ENCODE measurements around the gene GTF2H2.
"Not testable (repeated sequence)": the region's sequence is repeated elsewhere in the genome, so short reads cannot be mapped to it uniquely, and the experiment has no call there.

GTF2H2 gene

DNA sequence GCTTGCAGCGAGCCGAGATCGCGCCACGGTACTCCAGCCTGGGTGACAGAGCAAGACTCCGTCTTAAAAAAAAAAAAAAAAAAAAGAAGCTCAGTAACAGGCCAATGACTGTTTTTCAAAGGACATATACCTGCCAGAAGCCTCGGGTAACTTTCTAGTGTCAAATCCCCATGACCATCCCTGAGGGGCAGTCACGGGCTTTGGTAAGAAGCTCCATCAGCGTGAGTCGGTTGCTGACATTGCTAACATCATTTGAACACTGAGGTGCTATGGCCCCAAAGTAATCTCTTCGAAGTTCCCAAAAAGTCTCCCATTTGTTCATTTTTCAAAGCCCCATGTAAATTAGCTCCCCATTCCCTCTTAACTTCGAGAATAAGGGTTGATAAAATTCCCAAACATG lies 53.9 kb downstream of the GTF2H2 start:
- Histone ChIP-seq H3K9ac (ENCODE audit: low read length in 5 of 5) (no peak overlapping the region), H3K9me3 (ENCODE audit: control insufficient read depth in 5 of 5, low read length in 5 of 5) (no peaks in the 10 kb centered on the region), H3K36me3 (ENCODE audit: control insufficient read depth in 5 of 5, insufficient read depth in 5 of 5, low read length in 5 of 5) (peaks cover 0 to 4% (median 0%) of the 10 kb centered on the region in 5 donors), H3K4me1 (ENCODE audit: control insufficient read depth in 5 of 5, insufficient read depth in 5 of 5, low read length in 5 of 5) (no peaks in the 10 kb centered on the region), H3K27me3 (ENCODE audit: control insufficient read depth in 5 of 5, insufficient read depth in 4 of 5, low read length in 5 of 5) (no peaks in the 10 kb centered on the region), H3K4me3 (ENCODE audit: low read depth in 1 of 5, low read length in 5 of 5) (no peak overlapping the region), H3K27ac (ENCODE audit: low read depth, low read length) (no peak overlapping the region)

DNA sequence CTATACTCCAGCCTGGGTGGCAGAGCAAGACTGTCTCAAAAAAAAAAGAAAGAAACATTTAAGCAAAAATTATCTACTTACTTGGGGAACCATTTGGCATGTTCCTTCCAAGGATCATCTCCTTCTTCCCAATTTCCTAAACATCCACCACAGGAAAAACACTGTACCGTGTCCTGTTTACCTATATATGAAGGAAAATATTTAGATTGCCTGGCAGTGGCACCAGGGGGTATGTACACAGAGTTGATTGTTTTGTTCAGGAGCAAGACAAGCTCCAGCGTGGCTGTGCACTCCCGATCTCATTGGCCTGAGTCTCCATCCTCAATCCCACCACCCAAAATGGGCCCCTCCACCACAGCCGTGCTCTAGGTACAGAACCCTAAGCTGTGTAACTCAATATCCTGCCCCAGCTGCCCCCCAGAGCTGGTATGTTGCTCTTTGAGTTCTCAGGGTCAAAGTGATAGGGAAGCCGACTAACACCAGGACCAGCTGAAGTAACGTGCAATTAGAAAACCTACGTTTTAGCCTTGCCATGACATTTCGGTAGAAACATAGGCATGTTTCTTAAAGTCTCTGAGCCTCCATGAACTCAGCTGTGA lies 56.2 kb downstream of the GTF2H2 start:
- H3K4me3 ChIP-seq (ENCODE audit: low read depth in 1 of 5, low read length in 5 of 5), result no peak overlapping the region
- H3K9ac ChIP-seq (ENCODE audit: low read length in 5 of 5), result no peak overlapping the region
- no peaks in the 10 kb centered on the region for H3K9me3 ChIP-seq (ENCODE audit: control insufficient read depth in 5 of 5, low read length in 5 of 5)
- H3K27me3 ChIP-seq (ENCODE audit: control insufficient read depth in 5 of 5, insufficient read depth in 4 of 5, low read length in 5 of 5), result no peaks in the 10 kb centered on the region
- peaks cover 0 to 4% (median 0%) of the 10 kb centered on the region in 5 donors for H3K36me3 ChIP-seq (ENCODE audit: control insufficient read depth in 5 of 5, insufficient read depth in 5 of 5, low read length in 5 of 5)
- H3K27ac ChIP-seq (ENCODE audit: low read depth, low read length), result no peak overlapping the region
- H3K4me1 ChIP-seq (ENCODE audit: control insufficient read depth in 5 of 5, insufficient read depth in 5 of 5, low read length in 5 of 5), result no peaks in the 10 kb centered on the region

DNA sequence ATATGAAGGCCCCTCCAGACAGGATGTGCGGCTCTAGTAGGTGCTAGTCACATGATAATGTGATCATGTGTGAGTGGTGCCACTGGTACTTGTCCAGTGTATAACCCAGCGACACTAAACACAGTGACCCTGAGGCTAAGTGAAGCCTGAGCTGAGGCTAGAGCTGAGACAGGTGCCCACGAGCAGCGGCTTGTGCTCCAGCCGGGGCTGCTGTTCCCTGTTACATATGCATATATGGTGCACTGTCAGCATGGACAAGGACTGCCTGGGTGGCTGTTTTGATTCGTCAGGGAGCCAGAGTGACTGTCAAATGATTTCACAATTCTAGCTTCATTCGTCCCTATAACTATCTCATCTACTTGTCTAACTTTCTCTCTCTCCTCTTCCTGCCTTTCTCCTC lies 60.5 kb downstream of the GTF2H2 start:
- H3K27ac ChIP-seq (ENCODE audit: low read depth, low read length); H3K4me1 ChIP-seq (ENCODE audit: control insufficient read depth in 5 of 5, insufficient read depth in 5 of 5, low read length in 5 of 5); H3K36me3 ChIP-seq (ENCODE audit: control insufficient read depth in 5 of 5, insufficient read depth in 5 of 5, low read length in 5 of 5); H3K4me3 ChIP-seq (ENCODE audit: low read depth in 1 of 5, low read length in 5 of 5); H3K9me3 ChIP-seq (ENCODE audit: control insufficient read depth in 5 of 5, low read length in 5 of 5); H3K27me3 ChIP-seq (ENCODE audit: control insufficient read depth in 5 of 5, insufficient read depth in 4 of 5, low read length in 5 of 5); H3K9ac ChIP-seq (ENCODE audit: low read length in 5 of 5): not testable (repeated sequence)

Data from subcutaneous abdominal adipose tissue (tissue), 5 donors.